Vagina (tissue), 2 donors: ENCODE data around the gene SCYGR1. TPM values are rescaled to one million over a fixed set of nuclear protein-coding genes. Genes with fewer than 3 reads are reported as not detected.

Experiments
- DNase-seq, 2 donors: peaks; one replicate each; pipeline ENCODE4 v3.0.0-alpha.2; 2017; ENCODE audit errors: extremely low spot score in 2 of 2
- H3K27ac ChIP-seq: fragments of 200-600 bp; sonication (generic); one replicate; pipeline ENCODE4 v1.5.1; 2019
- H3K27me3 ChIP-seq: fragments of 200-600 bp; sonication (generic); one replicate; pipeline ENCODE4 v1.5.1; 2019
- H3K36me3 ChIP-seq, 2 donors: fragments of 200-600 bp; sonication (generic); one replicate each; pipeline ENCODE4 v1.5.1; 2017 to 2019
- H3K4me1 ChIP-seq: fragments of 200-600 bp; sonication (generic); one replicate; pipeline ENCODE4 v1.5.1; 2019
- H3K4me3 ChIP-seq, 2 donors: fragments of 200-600 bp; sonication (generic); 1 replicate in 1 of 2; 2 replicates in 1 of 2; pipeline ENCODE4 v1.5.1; 2016 to 2019
- H3K9me3 ChIP-seq: fragments of 200-600 bp; sonication (generic); one replicate; pipeline ENCODE4 v1.5.1; 2019
- CTCF ChIP-seq, 3 experiments: fragments of 450-650 bp in 2 of 3; fragments of 200-600 bp in 1 of 3; sonication (generic) in 1 of 3; IDR thresholded peaks; one replicate each; pipeline ENCODE4 v1.5.1; 2017 to 2019; ENCODE audit warnings: antibody characterized with exemption in 3 of 3, mild to moderate bottlenecking in 2 of 3, moderate library complexity in 2 of 3
- POLR2A ChIP-seq, 2 donors: fragments of 450-650 bp; IDR thresholded peaks; one replicate each; pipeline ENCODE4 v1.6.1; 2017; ENCODE audit warnings: antibody characterized with exemption in 2 of 2, mild to moderate bottlenecking in 2 of 2, moderate library complexity in 2 of 2
- POLR2AphosphoS5 ChIP-seq, 2 donors: sonication (generic); formaldehyde crosslinking; IDR thresholded peaks; one replicate each; pipeline ENCODE4 v1.9.0; 2017; ENCODE audit warnings: antibody characterized with exemption in 2 of 2, mild to moderate bottlenecking in 2 of 2, low read depth in 1 of 2; ENCODE audit not compliant: insufficient read depth in 1 of 2
- intact Hi-C: fragments of 100-400 bp; cut with DNase I; formaldehyde crosslinking; loops from one replicate; pipeline ENCODE4 v1.15.1; 2023
- total RNA-seq: library from RNA; depleted of rRNA; stranded (reverse); fragments of >200 nt; gene quantifications from one replicate; pipeline ENCODE4 v1.2.3, GENCODE V29; 2016

Gene SCYGR1
- total RNA-seq, 1 donor from 2014 or later: not detected

GRCh38 chr2:227339098-227339599, 48.6 kb downstream of the SCYGR1 start:
- intact Hi-C loops: no loop called here
- H3K4me3 ChIP-seq: no peak overlapping the region
- TF ChIP-seq POLR2AphosphoS5 (IDR thresholded peaks at IDR 0.05; ENCODE audit: insufficient read depth in 1 of 2, low read depth in 1 of 2) (no peak), POLR2A (IDR thresholded peaks at IDR 0.05) (no peak), CTCF (IDR thresholded peaks at IDR 0.05) (no peak)
- H3K4me1 ChIP-seq: no peaks in the 10 kb centered on the region
- H3K36me3 ChIP-seq: peaks cover 0 to 36% of the 10 kb centered on the region in 2 donors
- no peaks in the 10 kb centered on the region for H3K9me3 ChIP-seq
- no peaks in the 10 kb centered on the region for H3K27me3 ChIP-seq
- DNase-seq: no peak
- H3K27ac ChIP-seq: no peak overlapping the region

Other genes starting within 250 kb of the SCYGR1 start
- gene COL4A4, start 223.7 kb downstream of the SCYGR1 start, total RNA-seq: 2.5 TPM
- gene COL4A3, start 223.3 kb downstream of the SCYGR1 start, total RNA-seq: 1.5 TPM
- gene MFF, start 62.7 kb downstream of the SCYGR1 start, total RNA-seq: 109 TPM
- gene TM4SF20, start 8.6 kb downstream of the SCYGR1 start, total RNA-seq: not detected
- 53.3 TPM for gene AGFG1, start 84.2 kb upstream of the SCYGR1 start, total RNA-seq
- gene SCYGR2, start 210.9 kb upstream of the SCYGR1 start, total RNA-seq: not detected
- not detected for gene SCYGR3, start 226.9 kb upstream of the SCYGR1 start, total RNA-seq
- gene SCYGR4, start 229.5 kb upstream of the SCYGR1 start, total RNA-seq: not detected